Calu3 (cell line): ENCODE results near the gene FRY. TPM values are rescaled to one million over a fixed set of nuclear protein-coding genes. Genes with fewer than 3 reads are reported as not detected.

Experiments
- BruUV-seq: library from RNA; stranded (reverse); fragments of 400-500 nt; replicated peaks from 2 replicates; lab custom pipeline; 2021; lab: Mats Ljungman, UMichigan
- CTCF ChIA-PET: fragments of 300-600 bp; sonication (Branson Sonifier 250); formaldehyde crosslinking; loops from one replicate; lab custom pipeline; 2022; ENCODE audit warnings: antibody characterized with exemption; lab: Charles Lee
- DNase-seq: peaks from one replicate; pipeline ENCODE4 v3.0.0; 2022
- H3K27ac Mint-ChIP-seq: one replicate; pipeline ENCODE4 v1.8.0; 2022; ENCODE audit warnings: mixed read lengths; ENCODE audit not compliant: unreplicated experiment
- H3K27me3 Mint-ChIP-seq: one replicate; pipeline ENCODE4 v1.8.0; 2022; ENCODE audit warnings: mixed read lengths; ENCODE audit not compliant: unreplicated experiment
- H3K36me3 Mint-ChIP-seq: one replicate; pipeline ENCODE4 v1.8.0; 2022; ENCODE audit warnings: mild to moderate bottlenecking, moderate library complexity, mixed read lengths; ENCODE audit not compliant: insufficient read depth, unreplicated experiment
- H3K4me1 Mint-ChIP-seq: one replicate; pipeline ENCODE4 v1.8.0; 2022; ENCODE audit warnings: mild to moderate bottlenecking, low read depth, mixed read lengths; ENCODE audit not compliant: unreplicated experiment
- H3K4me3 Mint-ChIP-seq: one replicate; pipeline ENCODE4 v1.8.0; 2022; ENCODE audit warnings: mild to moderate bottlenecking, low read depth, moderate library complexity, mixed read lengths; ENCODE audit not compliant: unreplicated experiment
- H3K9me3 Mint-ChIP-seq: one replicate; pipeline ENCODE4 v1.8.0; 2022; ENCODE audit warnings: low read depth, mixed read lengths; ENCODE audit not compliant: unreplicated experiment
- CTCF ChIP-seq: fragments of 200-600 bp; IDR thresholded peaks from one replicate; pipeline ENCODE4 v1.8.0; 2022; ENCODE audit warnings: antibody characterized with exemption; ENCODE audit not compliant: unreplicated experiment
- intact Hi-C: fragments of 100-400 bp; cut with micrococcal nuclease; formaldehyde crosslinking; loops from one replicate; pipeline ENCODE4 v1.10.0; 2022; ENCODE audit not compliant: unreplicated experiment
- total RNA-seq: library from RNA; stranded (reverse); gene quantifications from 2 replicates; pipeline ENCODE4 v1.2.3, GENCODE V29; 2022

Gene FRY
- total RNA-seq, 1 experiment from 2014 or later: 6.2 TPM

GRCh38 chr13:32209652-32210051 is 178.1 kb downstream of the FRY start:
- CTCF ChIA-PET: no interaction called here
- no peak for DNase-seq
- H3K9me3 Mint-ChIP-seq: no peaks in the 10 kb centered on the region
- intact Hi-C loops: no loop called here
- H3K4me3 Mint-ChIP-seq: no peak overlapping the region
- no peak for TF ChIP-seq CTCF
- no peak overlapping the region for H3K27ac Mint-ChIP-seq
- no TSS peak for BruUV-seq
- peaks cover 15% of the 10 kb centered on the region for H3K4me1 Mint-ChIP-seq
- no peaks in the 10 kb centered on the region for H3K27me3 Mint-ChIP-seq
- no peaks in the 10 kb centered on the region for H3K36me3 Mint-ChIP-seq

DNA sequence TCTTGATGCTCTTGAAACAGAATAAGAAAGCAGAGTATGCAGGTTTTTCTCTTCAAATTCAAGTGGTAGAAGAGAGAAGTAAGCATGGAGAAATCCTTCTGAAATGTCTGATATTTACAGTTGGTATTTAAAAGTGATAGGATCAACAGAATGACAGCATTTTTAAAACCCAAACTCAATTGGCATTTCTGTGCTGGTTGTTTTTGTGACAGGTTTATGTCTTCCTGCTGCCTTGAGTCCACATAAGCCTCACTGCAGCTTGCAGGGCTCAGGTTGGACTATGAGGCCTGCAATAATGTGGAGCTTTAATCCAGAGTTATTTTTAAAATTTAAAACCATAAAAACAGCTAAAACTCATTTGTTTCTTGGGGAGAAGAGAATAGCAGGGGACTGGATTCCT is 178.5 kb downstream of the FRY start:
- no peaks in the 10 kb centered on the region for H3K36me3 Mint-ChIP-seq
- DNase-seq: no peak
- H3K27me3 Mint-ChIP-seq: no peaks in the 10 kb centered on the region
- H3K9me3 Mint-ChIP-seq: no peaks in the 10 kb centered on the region
- no peak overlapping the region for H3K4me3 Mint-ChIP-seq
- BruUV-seq: no TSS peak
- CTCF ChIA-PET: no interaction called here
- TF ChIP-seq CTCF: no peak
- H3K27ac Mint-ChIP-seq: no peak overlapping the region
- peaks cover 15% of the 10 kb centered on the region for H3K4me1 Mint-ChIP-seq
- intact Hi-C loops: no loop called here

DNA sequence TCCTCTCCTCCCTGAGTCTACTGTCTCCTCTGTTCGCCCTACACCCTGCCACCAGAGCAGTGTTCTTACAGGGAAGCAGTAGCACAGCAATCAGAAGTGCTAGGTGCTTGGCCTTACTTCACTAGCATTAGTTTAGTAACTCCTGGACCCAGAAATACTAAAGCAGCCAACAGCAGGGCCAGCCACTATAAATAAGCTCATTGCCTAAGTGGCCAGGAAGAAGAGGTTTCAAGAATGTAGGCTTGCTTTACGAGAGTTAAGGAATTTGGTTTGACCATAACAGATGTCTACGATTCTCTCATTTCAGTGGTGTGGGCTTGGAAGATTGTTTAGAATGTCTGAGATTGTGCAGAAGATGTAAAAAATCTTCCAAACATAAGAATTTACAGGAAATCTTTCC is 180.2 kb downstream of the FRY start:
- no peak for DNase-seq
- Mint-ChIP-seq H3K27me3 (no peaks in the 10 kb centered on the region), H3K27ac (no peak overlapping the region), H3K4me1 (no peaks in the 10 kb centered on the region), H3K36me3 (no peaks in the 10 kb centered on the region), H3K9me3 (no peaks in the 10 kb centered on the region), H3K4me3 (no peak overlapping the region)
- no peak for TF ChIP-seq CTCF
- intact Hi-C loops: no loop called here
- BruUV-seq: no TSS peak
- CTCF ChIA-PET: no interaction called here

GRCh38 chr13:32212421-32212820 is 180.8 kb downstream of the FRY start:
- Mint-ChIP-seq H3K36me3 (no peaks in the 10 kb centered on the region), H3K27ac (no peak overlapping the region), H3K9me3 (no peaks in the 10 kb centered on the region), H3K27me3 (no peaks in the 10 kb centered on the region), H3K4me1 (peaks cover 3% of the 10 kb centered on the region), H3K4me3 (no peak overlapping the region)
- CTCF ChIA-PET: no interaction called here
- no peak for DNase-seq
- no TSS peak for BruUV-seq
- intact Hi-C loops: no loop called here
- TF ChIP-seq CTCF: no peak
